ENCODE data around the gene ASGR2.
"Not testable (repeated sequence)": the region's sequence is repeated elsewhere in the genome, so short reads cannot be mapped to it uniquely, and the experiment has no call there.

The ASGR2 gene

DNA sequence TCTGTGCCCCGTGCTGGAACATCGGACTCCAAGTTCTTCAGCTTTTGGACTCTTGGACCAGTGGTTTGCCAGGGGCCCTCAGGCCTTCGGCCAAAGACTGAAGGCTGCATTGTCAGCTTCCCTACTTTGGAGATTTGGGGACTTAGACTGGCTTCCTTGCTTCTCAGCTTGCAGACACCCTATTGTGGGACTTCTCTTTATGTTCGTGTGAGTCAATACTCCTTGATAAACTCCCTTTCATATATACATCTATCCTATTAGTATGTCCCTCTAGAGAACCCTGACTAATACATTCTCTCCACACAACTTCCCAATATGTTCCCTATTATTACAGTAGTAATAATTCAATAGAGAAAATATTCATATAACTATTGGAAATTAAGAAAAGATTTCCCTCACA lies 9.2 kb upstream of the ASGR2 start:
- no peak for DNase-seq

- DNase-seq: no peak
Observed at GRCh38 chr17:7122381-7122780, 7.8 kb upstream of the ASGR2 start.

DNA sequence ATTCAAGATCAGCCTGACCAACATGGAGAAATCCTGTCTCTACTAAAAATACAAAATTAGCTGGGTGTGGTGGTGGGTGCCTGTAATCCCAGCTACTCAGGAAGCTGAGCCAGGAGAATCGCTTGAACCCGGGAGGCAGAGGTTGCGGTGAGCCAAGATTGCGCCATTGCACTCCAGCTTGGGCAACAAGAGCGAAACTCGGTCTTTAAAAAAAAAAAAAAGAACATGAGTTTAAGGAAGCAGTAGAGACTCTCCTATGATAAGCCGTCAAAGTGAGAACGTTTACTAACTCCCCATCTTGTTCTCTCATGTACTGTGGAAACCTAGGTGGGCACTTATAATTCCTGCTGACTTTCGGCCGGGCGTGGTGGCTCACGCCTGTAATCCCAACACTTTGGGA lies 6.0 kb upstream of the ASGR2 start:
- DNase-seq: not testable (repeated sequence)

DNA sequence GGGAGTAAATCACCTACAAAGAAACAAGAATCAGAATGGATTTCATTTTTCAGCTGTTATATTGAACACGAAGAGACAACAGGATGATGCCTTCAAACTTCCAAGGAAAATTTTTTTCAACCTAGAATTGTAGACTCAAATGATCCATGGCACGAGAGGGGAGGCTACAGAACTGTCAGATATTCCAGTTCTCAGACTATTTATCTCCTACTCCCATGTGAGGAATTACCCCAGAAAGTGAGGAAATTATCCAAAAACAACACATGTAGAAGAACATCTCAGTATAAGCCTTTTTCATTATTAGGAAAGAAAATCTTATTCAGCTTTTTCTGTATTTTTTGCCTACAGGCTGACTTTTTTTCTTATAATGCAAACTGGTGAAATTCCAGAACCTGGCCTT lies 5.5 kb upstream of the ASGR2 start:
- DNase-seq: no peak

GRCh38 chr17:7119314-7119713 lies 4.7 kb upstream of the ASGR2 start:
- DNase-seq: no peak

- peak; percentile 53 for DNase-seq
Observed at GRCh38 chr17:7114875-7115614, 423 bp upstream of the ASGR2 start.

- DNase-seq: no peak
Observed at GRCh38 chr17:7113273-7114071, 1.1 kb downstream of the ASGR2 start.

DNA sequence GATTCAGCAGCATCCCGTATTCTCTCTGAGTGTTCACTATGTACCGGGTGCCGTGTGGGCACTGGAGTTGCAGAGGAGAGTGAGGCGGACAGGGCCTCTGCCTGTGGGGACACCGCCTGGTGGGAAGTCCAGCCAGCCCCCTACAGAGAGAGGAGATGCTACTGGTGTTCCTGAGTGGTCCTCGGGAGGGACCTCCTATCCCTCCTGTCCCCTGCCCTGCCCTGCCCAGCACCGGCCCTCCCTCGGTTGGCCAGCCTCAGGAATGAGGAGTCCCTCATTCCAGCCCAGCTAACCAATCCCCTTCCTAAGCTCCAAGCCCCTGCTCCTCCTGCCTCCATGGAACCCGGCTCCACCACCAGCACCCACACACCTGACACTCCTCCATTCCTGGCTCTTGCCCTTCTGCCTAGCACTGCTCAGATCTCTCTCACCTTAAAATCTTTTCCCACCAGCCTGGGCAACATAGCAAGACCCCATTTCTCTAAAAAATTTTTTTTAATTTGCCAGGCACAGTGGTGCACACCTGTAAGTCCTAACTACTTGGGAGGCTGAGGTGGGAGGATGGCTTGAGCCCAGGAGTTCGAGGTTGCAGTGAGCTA lies 2.0 kb downstream of the ASGR2 start:
- DNase-seq: no peak

GRCh38 chr17:7111784-7112509 lies 2.7 kb downstream of the ASGR2 start:
- no peak for DNase-seq

GRCh38 chr17:7110617-7111306 lies 3.9 kb downstream of the ASGR2 start:
- DNase-seq: no peak

GRCh38 chr17:7109461-7110322 lies 4.9 kb downstream of the ASGR2 start:
- DNase-seq: peak; percentile 49

GRCh38 chr17:7108981-7109380 lies 5.6 kb downstream of the ASGR2 start:
- peak; percentile 47 for DNase-seq

DNA sequence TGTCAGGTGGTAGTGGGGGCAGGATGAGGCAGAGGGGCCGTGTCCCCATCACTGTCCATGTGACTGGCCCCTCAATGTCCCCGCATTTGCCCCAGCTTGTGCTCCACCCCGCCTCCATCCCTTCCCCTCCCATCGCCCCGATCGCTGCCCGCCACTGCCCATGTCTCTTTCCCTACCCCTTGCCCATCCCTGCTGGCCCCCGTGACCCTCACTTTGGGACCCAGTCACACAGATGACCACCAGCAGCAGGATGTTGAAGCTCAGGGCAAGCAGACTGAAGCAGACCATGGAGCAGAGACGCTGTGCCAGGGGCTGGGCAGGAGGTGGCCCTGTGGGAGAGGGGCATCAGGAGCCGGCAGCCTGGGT lies 6.1 kb downstream of the ASGR2 start:
- no peak for DNase-seq

- no peak for DNase-seq
Observed at GRCh38 chr17:7107795-7108559, 6.6 kb downstream of the ASGR2 start.

DNA sequence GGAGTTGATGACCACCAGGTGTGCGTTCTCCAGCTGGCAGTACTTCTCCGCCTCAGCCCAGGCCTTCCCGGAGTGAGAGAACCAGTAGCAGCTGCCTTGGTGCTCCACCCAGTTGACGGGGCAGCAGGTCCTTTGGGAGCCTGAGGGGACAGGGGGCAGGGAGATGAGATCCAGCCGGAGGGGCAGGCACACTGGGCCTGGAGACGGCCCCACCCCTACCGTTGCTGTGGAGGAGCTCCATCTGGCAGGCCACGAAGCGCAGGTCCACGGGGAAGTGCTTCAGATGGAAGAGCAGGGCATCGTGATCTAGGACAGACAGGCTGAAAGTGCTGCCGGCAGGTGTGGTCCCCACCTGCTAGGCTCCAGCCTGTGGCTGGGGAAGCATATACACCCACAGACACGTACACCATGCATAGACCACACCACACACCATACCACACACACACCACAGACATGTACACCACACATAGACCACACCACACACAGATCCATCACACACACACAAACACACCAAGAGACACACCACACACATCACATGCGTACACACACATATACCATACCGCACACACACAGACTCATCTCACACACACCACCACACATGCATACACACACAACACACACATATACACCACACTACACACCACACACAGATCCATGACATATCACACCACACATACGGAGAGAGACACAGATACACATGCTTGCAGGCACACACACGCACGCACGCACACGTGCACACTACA lies 7.4 kb downstream of the ASGR2 start:
- no peak for DNase-seq

GRCh38 chr17:7102421-7102820 lies 12.2 kb downstream of the ASGR2 start:
- DNase-seq: no peak

- no peak for DNase-seq
Observed at GRCh38 chr17:7101531-7101930, 13.1 kb downstream of the ASGR2 start.

DNA sequence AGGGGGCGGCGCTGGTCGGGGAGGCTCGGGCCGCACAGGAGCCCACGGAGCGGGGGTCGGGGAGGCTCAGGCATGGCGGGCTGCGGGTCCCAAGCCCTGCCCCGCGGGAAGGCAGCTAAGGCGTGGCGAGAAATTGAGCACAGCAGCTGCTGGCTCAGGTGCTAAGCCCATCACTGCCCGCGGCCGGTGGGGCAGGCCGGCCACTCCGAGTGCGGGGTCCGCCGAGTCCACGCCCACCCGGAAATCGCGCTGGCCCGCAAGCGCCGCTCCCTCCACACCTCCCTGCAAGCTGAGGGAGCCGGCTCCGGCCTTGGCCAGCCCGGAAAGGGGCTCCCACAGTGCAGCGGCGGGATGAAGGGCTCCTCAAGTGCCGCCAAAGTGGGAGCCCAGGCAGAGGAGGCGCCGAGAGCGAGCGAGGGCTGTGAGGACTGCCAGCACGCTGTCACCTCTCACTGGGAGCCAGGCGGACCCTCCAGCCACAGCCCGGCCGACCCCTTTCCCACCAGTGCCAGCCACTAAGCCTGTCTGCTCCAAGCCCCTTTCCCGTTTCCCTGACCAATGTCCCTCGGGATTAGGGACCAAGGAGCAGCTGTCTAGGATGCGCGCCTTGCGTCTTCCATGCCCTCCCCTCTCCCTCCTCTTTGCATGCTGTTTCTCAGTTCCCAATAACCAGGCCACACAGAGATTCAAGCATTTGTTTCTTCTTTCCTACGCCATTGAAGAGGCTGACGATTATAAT lies 13.8 kb downstream of the ASGR2 start:
- DNase-seq: not testable (repeated sequence)

DNA sequence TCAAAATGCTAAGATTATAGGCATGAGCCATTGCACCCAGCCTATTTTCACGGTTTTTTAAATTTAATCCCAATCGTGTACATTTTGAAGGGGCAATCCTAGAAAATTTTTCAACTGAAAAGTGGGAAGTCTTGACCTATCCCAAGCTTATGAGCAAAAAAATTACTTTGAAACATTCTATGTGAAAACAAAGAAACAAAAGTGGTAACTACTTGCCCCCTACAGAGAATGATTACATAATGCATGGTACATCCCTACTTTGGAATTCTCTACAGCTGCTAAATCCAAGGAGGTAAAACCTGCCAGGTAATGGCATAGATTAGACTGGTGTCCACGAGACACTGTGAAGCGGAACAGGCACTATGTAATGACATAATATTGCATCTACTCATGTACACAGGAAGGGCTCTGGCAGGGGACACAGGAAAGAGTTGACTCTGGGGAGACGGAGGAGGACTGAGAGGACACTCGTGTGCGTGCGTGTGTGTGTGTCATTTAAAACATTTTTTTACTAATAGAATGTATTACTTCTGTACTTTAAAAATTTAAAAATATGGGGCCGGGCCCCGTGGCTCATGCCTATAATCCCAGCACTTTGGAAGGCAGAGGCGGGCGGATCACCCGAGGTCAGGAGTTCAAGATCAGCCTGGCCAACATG lies 15.7 kb downstream of the ASGR2 start:
- no peak for DNase-seq

Data from islet precursor cell (in vitro differentiated cells).